ENCODE data around the gene CD2BP2.
"Not testable (repeated sequence)": the region's sequence is repeated elsewhere in the genome, so short reads cannot be mapped to it uniquely, and the experiment has no call there.

Gene CD2BP2

GRCh38 chr16:30358990-30359870 is 4.1 kb upstream of the CD2BP2 start:
- DNase-seq (ENCODE audit: low read depth, low spot score) = no peak

- DNase-seq (ENCODE audit: low read depth, low spot score) = no peak
Measured at GRCh38 chr16:30358577-30358936, 3.4 kb upstream of the CD2BP2 start.

- DNase-seq (ENCODE audit: low read depth, low spot score) = no peak
Measured at GRCh38 chr16:30357715-30358576, 2.8 kb upstream of the CD2BP2 start.

GRCh38 chr16:30357085-30357714 is 2.1 kb upstream of the CD2BP2 start:
- no peak for DNase-seq (ENCODE audit: low read depth, low spot score)

- DNase-seq (ENCODE audit: low read depth, low spot score) = no peak
Measured at GRCh38 chr16:30356401-30357084, 1.4 kb upstream of the CD2BP2 start.

- no peak for DNase-seq (ENCODE audit: low read depth, low spot score)
Measured at GRCh38 chr16:30355954-30356308, 823 bp upstream of the CD2BP2 start.

GRCh38 chr16:30354423-30355143 is 525 bp downstream of the CD2BP2 start:
- DNase-seq (ENCODE audit: low read depth, low spot score) = no peak

- DNase-seq (ENCODE audit: low read depth, low spot score) = no peak
Measured at GRCh38 chr16:30353438-30354129, 1.5 kb downstream of the CD2BP2 start.

GRCh38 chr16:30352488-30353401 is 2.4 kb downstream of the CD2BP2 start:
- DNase-seq (ENCODE audit: low read depth, low spot score) = no peak

GRCh38 chr16:30351586-30352419 is 3.3 kb downstream of the CD2BP2 start:
- DNase-seq (ENCODE audit: low read depth, low spot score) = no peak

GRCh38 chr16:30351001-30351441 is 4.1 kb downstream of the CD2BP2 start:
- no peak for DNase-seq (ENCODE audit: low read depth, low spot score)

- DNase-seq (ENCODE audit: low read depth, low spot score) = no peak
Measured at GRCh38 chr16:30350134-30350871, 4.8 kb downstream of the CD2BP2 start.

GRCh38 chr16:30349675-30350074 is 5.4 kb downstream of the CD2BP2 start:
- no peak for DNase-seq (ENCODE audit: low read depth, low spot score)

GRCh38 chr16:30348929-30349328 is 6.2 kb downstream of the CD2BP2 start:
- DNase-seq (ENCODE audit: low read depth, low spot score) = no peak

- no peak for DNase-seq (ENCODE audit: low read depth, low spot score)
Measured at GRCh38 chr16:30348113-30348512, 7.0 kb downstream of the CD2BP2 start.

GRCh38 chr16:30346286-30346685 is 8.8 kb downstream of the CD2BP2 start:
- no peak for DNase-seq (ENCODE audit: low read depth, low spot score)

- not testable (repeated sequence) for DNase-seq (ENCODE audit: low read depth, low spot score)
Measured at GRCh38 chr16:30343491-30343820, 11.7 kb downstream of the CD2BP2 start.
